Testis (tissue), 2 donors: ENCODE data around the gene MED27.

Experiments used
- POLR2A ChIP-seq: fragments of 450-650 bp; IDR thresholded peaks from one replicate; pipeline ENCODE4 v1.6.1; 2017; ENCODE audit warnings: antibody characterized with exemption, mild to moderate bottlenecking, moderate library complexity
- TF ChIP-seq, protein P1 (sequence below), 3 experiments: fragments of 450-650 bp in 2 of 3; fragments of 200-600 bp in 1 of 3; sonication (generic) in 1 of 3; IDR thresholded peaks; one replicate each; pipeline ENCODE4 v1.5.1; 2016 to 2019; ENCODE audit warnings: antibody characterized with exemption in 3 of 3, mild to moderate bottlenecking in 2 of 3, moderate library complexity in 1 of 3

- TF ChIP-seq, protein P1, sequence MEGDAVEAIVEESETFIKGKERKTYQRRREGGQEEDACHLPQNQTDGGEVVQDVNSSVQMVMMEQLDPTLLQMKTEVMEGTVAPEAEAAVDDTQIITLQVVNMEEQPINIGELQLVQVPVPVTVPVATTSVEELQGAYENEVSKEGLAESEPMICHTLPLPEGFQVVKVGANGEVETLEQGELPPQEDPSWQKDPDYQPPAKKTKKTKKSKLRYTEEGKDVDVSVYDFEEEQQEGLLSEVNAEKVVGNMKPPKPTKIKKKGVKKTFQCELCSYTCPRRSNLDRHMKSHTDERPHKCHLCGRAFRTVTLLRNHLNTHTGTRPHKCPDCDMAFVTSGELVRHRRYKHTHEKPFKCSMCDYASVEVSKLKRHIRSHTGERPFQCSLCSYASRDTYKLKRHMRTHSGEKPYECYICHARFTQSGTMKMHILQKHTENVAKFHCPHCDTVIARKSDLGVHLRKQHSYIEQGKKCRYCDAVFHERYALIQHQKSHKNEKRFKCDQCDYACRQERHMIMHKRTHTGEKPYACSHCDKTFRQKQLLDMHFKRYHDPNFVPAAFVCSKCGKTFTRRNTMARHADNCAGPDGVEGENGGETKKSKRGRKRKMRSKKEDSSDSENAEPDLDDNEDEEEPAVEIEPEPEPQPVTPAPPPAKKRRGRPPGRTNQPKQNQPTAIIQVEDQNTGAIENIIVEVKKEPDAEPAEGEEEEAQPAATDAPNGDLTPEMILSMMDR (IDR thresholded peaks at IDR 0.05) = no peak
- TF ChIP-seq POLR2A = no peak
Measured at GRCh38 chr9:131984564-131984963, 95.1 kb downstream of the MED27 start.
